A549 (cell line): Measurements from ENCODE around the gene KPNA2.
"Not testable (repeated sequence)": the region's sequence is repeated elsewhere in the genome, so short reads cannot be mapped to it uniquely, and the experiment has no call there.

Experiments used
- EHF ChIP-seq: fragments of 250-450 bp; sonication (Bioruptor Pico); IDR thresholded peaks from 2 replicates; pipeline ENCODE4 v1.5.0; 2020; ENCODE audit warnings: mild to moderate bottlenecking
- EP300 ChIP-seq, 2 experiments: fragments of >200 bp; sonication (Bioruptor Twin); formaldehyde crosslinking; IDR thresholded peaks; 2 replicates in 1 of 2; 3 replicates in 1 of 2; pipeline ENCODE4 v1.6.1; 2016 to 2017
- HOXB13 ChIP-seq: fragments of 250-450 bp; sonication (Bioruptor Pico); IDR thresholded peaks from 2 replicates; pipeline ENCODE4 v1.5.0; 2020; ENCODE audit warnings: low read depth, mild to moderate bottlenecking, moderate library complexity
- TF ChIP-seq, protein P1 (sequence below): fragments of >200 bp; sonication (Bioruptor Twin); formaldehyde crosslinking; IDR thresholded peaks from 3 replicates; pipeline ENCODE4 v1.5.1; 2016

DNA sequence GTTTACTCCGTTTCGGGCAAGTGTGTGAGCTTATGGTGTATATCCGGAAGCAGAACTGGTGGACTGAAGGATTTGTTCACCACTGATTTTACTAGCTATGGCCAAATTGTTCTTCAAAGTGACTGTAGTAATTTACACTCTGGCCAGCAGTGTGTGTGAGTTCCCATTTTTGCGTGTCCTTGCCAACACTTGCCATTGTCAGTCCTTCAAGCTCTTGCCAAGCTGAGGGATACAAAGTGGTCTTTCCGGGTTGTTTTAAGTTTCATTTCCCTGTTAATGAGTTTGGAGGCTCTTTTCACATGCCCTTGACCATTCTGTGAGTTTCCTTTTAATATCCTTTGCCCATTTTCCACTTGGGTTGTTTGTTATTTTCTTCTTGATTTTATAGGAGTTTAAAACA is 42.0 kb downstream of the KPNA2 start:
- TF ChIP-seq EP300 (IDR thresholded peaks at IDR 0.05); HOXB13 (CRISPR knock-in tag); EHF (CRISPR knock-in tag): not testable (repeated sequence)
- TF ChIP-seq, protein P1, sequence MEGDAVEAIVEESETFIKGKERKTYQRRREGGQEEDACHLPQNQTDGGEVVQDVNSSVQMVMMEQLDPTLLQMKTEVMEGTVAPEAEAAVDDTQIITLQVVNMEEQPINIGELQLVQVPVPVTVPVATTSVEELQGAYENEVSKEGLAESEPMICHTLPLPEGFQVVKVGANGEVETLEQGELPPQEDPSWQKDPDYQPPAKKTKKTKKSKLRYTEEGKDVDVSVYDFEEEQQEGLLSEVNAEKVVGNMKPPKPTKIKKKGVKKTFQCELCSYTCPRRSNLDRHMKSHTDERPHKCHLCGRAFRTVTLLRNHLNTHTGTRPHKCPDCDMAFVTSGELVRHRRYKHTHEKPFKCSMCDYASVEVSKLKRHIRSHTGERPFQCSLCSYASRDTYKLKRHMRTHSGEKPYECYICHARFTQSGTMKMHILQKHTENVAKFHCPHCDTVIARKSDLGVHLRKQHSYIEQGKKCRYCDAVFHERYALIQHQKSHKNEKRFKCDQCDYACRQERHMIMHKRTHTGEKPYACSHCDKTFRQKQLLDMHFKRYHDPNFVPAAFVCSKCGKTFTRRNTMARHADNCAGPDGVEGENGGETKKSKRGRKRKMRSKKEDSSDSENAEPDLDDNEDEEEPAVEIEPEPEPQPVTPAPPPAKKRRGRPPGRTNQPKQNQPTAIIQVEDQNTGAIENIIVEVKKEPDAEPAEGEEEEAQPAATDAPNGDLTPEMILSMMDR, result not testable (repeated sequence)
